ENCODE data around the gene FGF4.

FGF4 gene

DNA sequence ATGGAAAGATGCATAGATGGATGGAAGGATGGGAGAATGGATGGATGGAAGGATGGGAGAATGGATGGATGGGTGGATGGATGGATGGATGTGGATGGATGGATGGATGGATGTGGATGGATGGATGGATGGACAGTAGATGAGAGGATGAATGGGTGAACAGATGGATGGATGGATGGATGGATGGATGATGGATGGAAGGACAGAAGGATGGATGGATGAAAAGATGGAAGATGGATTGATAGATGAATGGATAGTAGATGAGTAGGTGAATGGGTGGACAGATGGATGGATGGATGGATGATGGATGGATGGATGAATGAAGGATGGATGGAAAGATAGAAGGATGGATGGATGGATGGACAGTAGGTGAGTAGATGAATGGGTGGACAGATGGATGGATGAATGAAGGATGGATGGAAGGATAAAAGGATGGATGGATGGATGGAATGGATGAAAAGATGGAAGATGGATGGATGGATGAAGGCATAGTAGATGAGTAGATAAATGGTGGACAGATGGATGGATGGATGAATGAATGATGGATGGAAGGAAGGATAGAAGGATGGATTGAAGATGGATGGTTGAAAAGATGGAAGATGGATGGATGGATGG lies 28.6 kb upstream of the FGF4 start:
- no peak overlapping the region for H3K4me3 ChIP-seq (ENCODE audit: low read depth in 1 of 2, low read length in 1 of 2)
- H3K27me3 ChIP-seq: peaks cover 14% of the 10 kb centered on the region
- H3K9me3 ChIP-seq: no peaks in the 10 kb centered on the region
- TF ChIP-seq, protein P1, sequence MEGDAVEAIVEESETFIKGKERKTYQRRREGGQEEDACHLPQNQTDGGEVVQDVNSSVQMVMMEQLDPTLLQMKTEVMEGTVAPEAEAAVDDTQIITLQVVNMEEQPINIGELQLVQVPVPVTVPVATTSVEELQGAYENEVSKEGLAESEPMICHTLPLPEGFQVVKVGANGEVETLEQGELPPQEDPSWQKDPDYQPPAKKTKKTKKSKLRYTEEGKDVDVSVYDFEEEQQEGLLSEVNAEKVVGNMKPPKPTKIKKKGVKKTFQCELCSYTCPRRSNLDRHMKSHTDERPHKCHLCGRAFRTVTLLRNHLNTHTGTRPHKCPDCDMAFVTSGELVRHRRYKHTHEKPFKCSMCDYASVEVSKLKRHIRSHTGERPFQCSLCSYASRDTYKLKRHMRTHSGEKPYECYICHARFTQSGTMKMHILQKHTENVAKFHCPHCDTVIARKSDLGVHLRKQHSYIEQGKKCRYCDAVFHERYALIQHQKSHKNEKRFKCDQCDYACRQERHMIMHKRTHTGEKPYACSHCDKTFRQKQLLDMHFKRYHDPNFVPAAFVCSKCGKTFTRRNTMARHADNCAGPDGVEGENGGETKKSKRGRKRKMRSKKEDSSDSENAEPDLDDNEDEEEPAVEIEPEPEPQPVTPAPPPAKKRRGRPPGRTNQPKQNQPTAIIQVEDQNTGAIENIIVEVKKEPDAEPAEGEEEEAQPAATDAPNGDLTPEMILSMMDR (IDR thresholded peaks at IDR 0.05): no peak
- H3K27ac ChIP-seq: no peak overlapping the region
- no peaks in the 10 kb centered on the region for H3K36me3 ChIP-seq
- H3K4me1 ChIP-seq (ENCODE audit: control insufficient read depth in 1 of 2, insufficient read depth in 1 of 2, low read depth in 1 of 2, low read length in 1 of 2): no peaks in the 10 kb centered on the region

DNA sequence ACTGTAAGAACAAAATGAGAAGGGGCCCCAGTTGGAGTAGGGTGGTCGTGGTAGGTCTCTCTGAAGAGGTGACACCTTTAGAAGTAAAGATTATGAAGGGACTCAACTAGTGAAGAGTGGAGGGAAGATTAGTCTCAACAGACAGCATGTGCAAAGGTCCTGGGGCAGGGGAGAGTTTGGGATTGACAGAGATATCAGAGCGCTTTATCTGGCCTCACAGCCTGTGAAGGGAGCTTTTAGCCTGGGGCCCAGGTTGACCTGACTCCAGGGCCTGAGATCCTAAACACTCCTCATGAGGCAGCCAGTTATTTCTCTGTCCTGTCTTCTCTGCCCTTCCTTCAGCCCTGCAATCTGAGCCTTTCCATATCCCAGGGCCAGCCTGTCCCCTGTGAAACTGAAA lies 27.9 kb upstream of the FGF4 start:
- Histone ChIP-seq H3K27ac (no peak overlapping the region), H3K4me3 (ENCODE audit: low read depth in 1 of 2, low read length in 1 of 2) (no peak overlapping the region), H3K9me3 (no peaks in the 10 kb centered on the region), H3K27me3 (peaks cover 7% of the 10 kb centered on the region), H3K4me1 (ENCODE audit: control insufficient read depth in 1 of 2, insufficient read depth in 1 of 2, low read depth in 1 of 2, low read length in 1 of 2) (no peaks in the 10 kb centered on the region), H3K36me3 (no peaks in the 10 kb centered on the region)
- TF ChIP-seq, protein P1 (IDR thresholded peaks at IDR 0.05): no peak

DNA sequence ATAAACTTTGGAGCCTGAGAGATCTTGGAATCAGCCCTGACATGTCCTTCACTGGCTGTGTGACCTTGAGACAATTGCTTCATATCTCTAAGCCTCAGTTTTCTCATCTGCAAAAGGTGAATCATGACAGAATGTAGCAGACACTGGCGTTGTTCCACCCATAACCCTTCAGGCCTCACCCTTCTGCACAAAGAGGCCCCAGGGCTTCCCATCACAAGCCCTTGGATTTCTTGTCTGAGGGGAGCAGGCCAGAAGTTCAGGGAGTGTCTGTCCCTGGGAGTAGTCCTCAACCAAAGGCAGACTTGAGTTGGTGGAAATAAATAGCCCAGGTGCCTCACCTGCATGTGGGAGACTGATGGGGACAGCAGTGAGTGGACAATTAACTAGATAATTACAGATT lies 27.4 kb upstream of the FGF4 start:
- Histone ChIP-seq H3K27ac (no peak overlapping the region), H3K4me3 (ENCODE audit: low read depth in 1 of 2, low read length in 1 of 2) (no peak overlapping the region), H3K4me1 (ENCODE audit: control insufficient read depth in 1 of 2, insufficient read depth in 1 of 2, low read depth in 1 of 2, low read length in 1 of 2) (no peaks in the 10 kb centered on the region), H3K27me3 (peaks cover 3% of the 10 kb centered on the region), H3K36me3 (no peaks in the 10 kb centered on the region), H3K9me3 (no peaks in the 10 kb centered on the region)
- TF ChIP-seq, protein P1 (IDR thresholded peaks at IDR 0.05): no peak

DNA sequence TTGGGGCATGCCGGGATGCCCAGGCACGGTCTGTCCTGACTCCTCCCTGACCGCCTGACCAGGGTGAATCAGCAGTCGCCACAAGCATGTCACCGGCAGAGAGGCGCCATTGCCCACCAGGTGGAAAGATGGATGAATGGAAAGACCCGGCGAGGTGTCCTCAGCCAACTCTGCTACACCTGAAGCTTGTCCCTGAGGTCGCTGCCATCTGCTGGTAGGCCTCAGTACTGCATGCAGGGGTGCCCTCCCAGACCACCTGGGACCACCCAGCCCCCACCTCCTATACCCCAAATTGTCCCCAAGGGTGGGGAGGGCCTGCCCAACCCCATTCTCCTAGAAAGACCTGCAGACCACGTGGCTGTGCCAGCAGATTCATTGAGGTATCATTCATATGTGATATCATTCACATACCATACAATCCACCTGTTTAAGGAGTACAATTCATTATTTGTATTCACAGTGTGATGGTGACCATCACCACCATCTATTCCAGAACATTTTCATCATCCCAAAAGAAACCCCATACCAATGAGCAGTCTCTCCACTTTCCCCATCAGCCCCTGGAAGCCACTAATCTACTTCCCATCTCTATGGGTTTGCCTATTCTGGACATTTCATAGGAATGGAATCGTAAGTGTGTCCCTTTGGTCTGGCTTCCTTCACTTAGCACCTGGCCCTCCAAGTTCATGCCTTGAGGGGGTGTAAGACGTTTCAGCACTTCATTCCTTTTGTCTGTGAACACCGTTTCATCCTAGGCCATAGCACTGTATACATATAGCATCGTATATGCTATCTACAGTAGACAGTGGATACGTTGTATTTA lies 26.6 kb upstream of the FGF4 start:
- H3K27ac ChIP-seq: no peak overlapping the region
- H3K4me1 ChIP-seq (ENCODE audit: control insufficient read depth in 1 of 2, insufficient read depth in 1 of 2, low read depth in 1 of 2, low read length in 1 of 2): no peaks in the 10 kb centered on the region
- H3K9me3 ChIP-seq: no peaks in the 10 kb centered on the region
- no peaks in the 10 kb centered on the region for H3K27me3 ChIP-seq
- H3K36me3 ChIP-seq: no peaks in the 10 kb centered on the region
- H3K4me3 ChIP-seq (ENCODE audit: low read depth in 1 of 2, low read length in 1 of 2): no peak overlapping the region
- TF ChIP-seq, protein P1 (IDR thresholded peaks at IDR 0.05): no peak

DNA sequence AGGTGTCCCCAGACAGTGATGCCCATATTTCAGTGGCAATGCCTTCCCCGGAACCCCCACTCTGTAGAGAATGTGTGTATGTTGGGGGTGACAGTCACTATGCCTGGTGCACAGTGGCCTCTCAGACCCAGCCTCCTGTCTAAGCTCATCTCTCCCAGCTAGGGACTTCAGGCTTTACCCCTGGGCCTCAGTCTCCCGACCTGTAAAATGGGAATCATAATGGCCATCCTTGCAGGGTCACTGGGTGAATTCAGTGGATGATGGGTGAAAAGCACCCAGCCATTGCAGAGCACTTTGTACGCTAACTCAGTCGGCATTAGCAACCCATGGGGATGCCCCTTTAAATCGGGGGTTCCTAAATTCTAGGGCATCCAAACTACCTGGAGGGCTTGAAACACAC lies 25.1 kb upstream of the FGF4 start:
- no peaks in the 10 kb centered on the region for H3K9me3 ChIP-seq
- no peaks in the 10 kb centered on the region for H3K27me3 ChIP-seq
- no peak overlapping the region for H3K27ac ChIP-seq
- no peak overlapping the region for H3K4me3 ChIP-seq (ENCODE audit: low read depth in 1 of 2, low read length in 1 of 2)
- TF ChIP-seq, protein P1 (IDR thresholded peaks at IDR 0.05): no peak
- H3K4me1 ChIP-seq (ENCODE audit: control insufficient read depth in 1 of 2, insufficient read depth in 1 of 2, low read depth in 1 of 2, low read length in 1 of 2): no peaks in the 10 kb centered on the region
- H3K36me3 ChIP-seq: no peaks in the 10 kb centered on the region
